ENCODE measurements around the gene CD38.

DNA sequence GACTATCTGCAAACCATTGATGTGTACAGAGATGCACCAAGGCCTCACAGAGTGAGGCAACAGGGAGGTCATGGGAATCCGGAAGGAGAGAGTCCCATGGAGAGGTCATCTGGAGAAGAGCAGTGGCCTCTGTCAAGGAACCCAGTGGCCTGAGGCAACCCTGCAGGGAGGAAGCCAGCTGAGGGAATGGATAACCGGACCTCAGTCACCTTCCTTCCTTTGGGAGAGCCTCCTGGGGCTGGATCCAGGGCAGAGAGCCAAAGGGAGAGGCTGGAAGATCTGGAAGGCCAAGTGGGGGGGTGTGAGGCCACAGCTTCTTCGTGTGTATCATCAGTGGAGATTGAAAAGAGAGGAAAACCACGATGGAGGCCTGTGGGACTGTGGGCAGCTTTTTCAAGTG lies 24.3 kb upstream of the CD38 start:
- no peak for TF ChIP-seq CTCF (IDR thresholded peaks at IDR 0.05; ENCODE audit: insufficient read depth, low read depth, low read length)
- no peak for TF ChIP-seq EZH2 (IDR thresholded peaks at IDR 0.05; ENCODE audit: insufficient read depth, low read length)

Measured in astrocyte (in vitro differentiated cells and primary cell).